GM19324 (cell line): ENCODE measurements around the gene PDLIM7.
"Not testable (repeated sequence)": the region's sequence is repeated elsewhere in the genome, so short reads cannot be mapped to it uniquely, and the experiment has no call there.

Source experiments
- ATAC-seq: cut with Tn5 transposase; IDR thresholded peaks from one replicate; pipeline ENCODE4 v1.9.1; 2021; ENCODE audit warnings: mild to moderate bottlenecking, moderate library complexity; ENCODE audit not compliant: unreplicated experiment, low FRiP score

Gene PDLIM7

GRCh38 chr5:177492841-177493240 lies 4.6 kb downstream of the PDLIM7 start:
- no peak for ATAC-seq

- no peak for ATAC-seq
These were observed 5.2 kb downstream of the PDLIM7 start for GRCh38 chr5:177491983-177492746.

GRCh38 chr5:177491429-177491945 lies 5.9 kb downstream of the PDLIM7 start:
- no peak for ATAC-seq

- no peak for ATAC-seq
These were observed 6.4 kb downstream of the PDLIM7 start for GRCh38 chr5:177490992-177491391.

GRCh38 chr5:177490311-177490991 lies 7.0 kb downstream of the PDLIM7 start:
- ATAC-seq: no peak

GRCh38 chr5:177489119-177489716 lies 8.2 kb downstream of the PDLIM7 start:
- no peak for ATAC-seq

- ATAC-seq: no peak
These were observed 9.4 kb downstream of the PDLIM7 start for GRCh38 chr5:177487975-177488374.

- ATAC-seq: no peak
These were observed 10.3 kb downstream of the PDLIM7 start for GRCh38 chr5:177487144-177487543.

- no peak for ATAC-seq
These were observed 11.1 kb downstream of the PDLIM7 start for GRCh38 chr5:177486256-177486655.

GRCh38 chr5:177485753-177486152 lies 11.7 kb downstream of the PDLIM7 start:
- ATAC-seq: not testable (repeated sequence)

GRCh38 chr5:177484902-177485549 lies 12.4 kb downstream of the PDLIM7 start:
- ATAC-seq: no peak

GRCh38 chr5:177483994-177484901 lies 13.2 kb downstream of the PDLIM7 start:
- no peak for ATAC-seq

GRCh38 chr5:177483042-177483441 lies 14.4 kb downstream of the PDLIM7 start:
- no peak for ATAC-seq

GRCh38 chr5:177482359-177482795 lies 15.0 kb downstream of the PDLIM7 start:
- ATAC-seq: no peak

GRCh38 chr5:177479774-177480173 lies 17.6 kb downstream of the PDLIM7 start:
- no peak for ATAC-seq

- ATAC-seq: no peak
These were observed 18.4 kb downstream of the PDLIM7 start for GRCh38 chr5:177478711-177479646.

- no peak for ATAC-seq
These were observed 19.5 kb downstream of the PDLIM7 start for GRCh38 chr5:177477701-177478477.
